Activated CD4-positive, CD25-positive, alpha-beta regulatory T cell (primary cell): Measurements from ENCODE around the gene SLC16A9.

Experiments
- DNase-seq, 4 experiments: peaks; one replicate each; lab custom pipeline; 2025; lab: John Stamatoyannopoulos, UW

Gene SLC16A9

DNA sequence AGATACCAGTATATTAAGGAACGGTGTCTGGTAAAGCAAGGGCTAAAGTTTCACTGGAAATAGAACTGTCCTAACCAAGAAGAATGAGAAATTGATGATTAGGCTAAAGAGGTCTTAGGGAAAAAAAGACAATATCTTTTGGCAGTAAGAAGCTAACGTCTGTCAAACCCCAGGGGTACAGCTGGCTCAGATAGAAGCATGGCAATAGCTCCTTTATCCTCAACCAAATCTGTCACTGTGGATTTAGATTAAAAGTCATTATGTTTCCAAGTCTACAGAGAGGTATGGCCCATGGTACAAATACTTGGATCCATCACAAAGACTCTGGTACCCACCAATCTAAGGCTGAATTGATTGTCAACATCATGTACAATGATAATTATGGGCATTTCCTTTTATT lies 8.6 kb upstream of the SLC16A9 start:
- no peak for DNase-seq

- no peak for DNase-seq
Observed at GRCh38 chr10:59713196-59713821, 3.7 kb upstream of the SLC16A9 start.

DNA sequence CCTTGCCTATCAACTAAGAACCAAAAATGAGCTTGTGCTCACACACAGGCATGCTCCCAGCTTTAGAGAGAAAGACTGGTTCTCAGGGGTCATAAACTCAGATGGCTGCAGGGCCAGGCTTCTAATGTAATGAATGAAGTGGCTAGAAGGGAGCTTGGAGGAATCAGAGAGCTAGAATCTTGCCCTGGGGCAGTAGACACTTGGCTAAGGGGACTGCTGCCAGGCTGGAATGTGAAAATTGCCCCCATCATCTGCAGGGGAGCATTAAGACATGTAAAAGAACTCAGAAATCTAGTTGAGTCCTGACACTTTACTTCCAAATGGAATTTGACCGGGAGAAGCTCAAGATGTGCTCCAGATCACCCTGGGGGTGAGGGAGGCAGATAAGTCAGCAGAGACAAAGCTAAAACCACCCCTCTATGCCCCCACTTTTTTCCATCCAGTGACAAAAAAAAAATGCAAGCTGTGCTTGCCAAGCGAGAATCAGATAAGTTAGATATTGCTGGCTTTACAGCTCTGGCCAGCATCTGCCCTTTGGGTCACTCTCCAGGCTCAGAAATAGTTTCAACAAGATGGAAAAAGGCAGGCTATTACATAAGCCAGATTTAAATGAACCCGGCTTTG lies 2.3 kb upstream of the SLC16A9 start:
- DNase-seq, result no peak

DNA sequence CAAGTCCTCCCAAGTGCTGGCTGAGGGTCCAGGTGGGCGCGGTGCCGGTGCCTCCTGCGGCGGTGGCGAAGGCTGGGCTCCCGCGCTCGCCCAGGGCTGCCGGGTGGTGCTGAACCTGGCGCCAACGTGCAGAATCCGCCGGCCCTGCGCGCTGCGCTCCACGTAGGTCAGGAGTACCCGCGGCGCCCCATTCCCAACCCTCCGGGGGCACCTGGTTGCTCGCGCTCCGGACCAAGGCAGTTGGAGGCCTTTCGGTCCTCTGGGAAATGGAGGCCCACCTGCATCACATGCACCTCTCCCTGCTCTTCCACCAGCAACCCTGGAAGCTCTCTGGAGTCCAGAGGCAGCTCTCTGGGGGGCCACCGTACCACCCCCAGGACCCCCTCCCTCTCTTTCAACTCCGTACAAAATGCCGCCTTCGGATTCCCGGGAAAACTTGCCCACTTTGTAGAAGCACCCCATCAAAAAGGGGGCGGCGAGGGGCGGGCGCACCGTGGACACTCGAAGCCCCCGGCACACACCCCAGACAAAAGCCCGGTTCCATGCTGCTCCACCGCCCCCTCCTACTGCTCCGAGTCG lies 745 bp downstream of the SLC16A9 start:
- no peak for DNase-seq

DNA sequence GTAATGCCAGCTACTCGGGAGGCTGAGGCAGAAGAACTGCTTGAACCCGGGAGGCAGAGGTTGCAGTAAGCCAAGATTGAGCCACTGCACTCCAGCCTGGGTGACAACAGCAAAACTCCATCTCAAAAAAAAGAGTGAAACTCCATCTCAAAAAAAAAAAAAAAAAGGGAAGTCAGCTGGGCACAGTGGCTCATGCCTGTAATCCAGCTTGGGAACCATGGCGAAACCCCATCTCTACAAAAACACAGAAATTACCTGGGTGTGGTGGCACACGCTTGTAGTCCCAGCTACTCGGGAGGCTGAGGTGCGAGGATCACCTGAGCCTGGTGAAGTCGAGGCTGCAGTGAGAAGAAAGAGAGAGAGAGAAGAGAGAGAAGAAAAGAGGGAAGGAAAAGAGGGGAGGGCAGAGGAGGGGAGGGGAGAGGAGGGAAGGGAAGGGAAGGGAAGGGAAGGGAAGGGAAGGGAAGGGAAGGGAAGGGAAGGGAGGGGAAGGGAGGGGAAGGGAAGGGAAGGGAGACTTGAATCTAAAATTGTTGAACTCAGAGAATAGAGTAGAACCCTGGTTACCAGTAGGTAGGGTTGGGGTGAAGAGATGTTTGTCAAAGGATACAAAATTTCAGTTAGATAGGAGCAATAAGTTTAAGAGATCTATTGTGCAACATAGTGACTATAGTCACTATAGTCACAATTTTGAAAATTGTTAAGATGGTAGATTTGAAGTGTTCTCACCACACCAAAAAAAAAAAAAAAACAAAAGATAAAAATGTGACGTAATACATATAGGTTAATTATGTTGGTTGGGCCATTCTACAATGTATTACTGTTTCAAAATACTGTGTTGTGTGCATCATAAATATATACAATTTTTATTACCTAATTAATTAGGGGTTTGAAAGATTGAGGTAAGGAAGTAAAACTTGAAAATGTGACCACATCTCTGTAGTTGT lies 2.5 kb downstream of the SLC16A9 start:
- DNase-seq, result no peak

DNA sequence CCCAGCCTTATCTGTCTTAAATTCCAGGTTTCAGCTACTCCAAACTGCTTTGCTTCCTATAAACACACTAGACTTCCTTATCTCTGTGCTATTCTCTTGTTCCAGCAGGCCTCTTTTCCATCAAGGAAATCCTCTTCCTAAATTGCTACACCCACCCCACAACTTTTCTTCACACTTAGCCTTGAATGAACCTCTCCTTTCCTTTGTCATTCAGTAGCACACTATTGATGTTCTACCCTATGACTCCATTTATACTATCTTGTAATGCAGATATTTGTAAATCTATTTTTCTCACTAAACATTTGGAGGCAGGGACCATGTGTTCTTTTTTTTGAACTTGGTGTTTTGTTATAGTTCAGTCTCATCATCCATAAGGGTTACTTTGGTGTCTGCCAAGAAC lies 3.7 kb downstream of the SLC16A9 start:
- no peak for DNase-seq

DNA sequence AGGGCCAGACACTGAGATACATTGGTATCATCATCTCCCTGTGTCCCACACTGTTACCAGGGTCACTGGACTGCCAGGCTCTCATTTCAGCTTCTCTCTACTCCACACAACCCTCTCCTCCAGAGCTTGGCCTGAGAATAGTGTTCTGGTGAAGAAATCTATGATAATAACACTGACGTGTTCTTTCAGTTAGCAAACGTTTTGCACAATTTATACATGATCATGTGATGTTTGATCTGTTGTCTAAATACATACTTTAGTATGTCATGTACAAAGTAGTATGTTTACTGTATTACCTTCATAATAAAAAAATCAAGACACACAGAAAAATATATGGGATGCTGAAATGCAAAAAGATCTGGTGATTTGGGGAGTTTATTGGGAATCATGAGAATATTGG lies 5.0 kb downstream of the SLC16A9 start:
- DNase-seq, result no peak

- DNase-seq, result no peak
Observed at GRCh38 chr10:59702347-59702746, 7.3 kb downstream of the SLC16A9 start.

- no peak for DNase-seq
Observed at GRCh38 chr10:59700709-59701108, 8.9 kb downstream of the SLC16A9 start.

DNA sequence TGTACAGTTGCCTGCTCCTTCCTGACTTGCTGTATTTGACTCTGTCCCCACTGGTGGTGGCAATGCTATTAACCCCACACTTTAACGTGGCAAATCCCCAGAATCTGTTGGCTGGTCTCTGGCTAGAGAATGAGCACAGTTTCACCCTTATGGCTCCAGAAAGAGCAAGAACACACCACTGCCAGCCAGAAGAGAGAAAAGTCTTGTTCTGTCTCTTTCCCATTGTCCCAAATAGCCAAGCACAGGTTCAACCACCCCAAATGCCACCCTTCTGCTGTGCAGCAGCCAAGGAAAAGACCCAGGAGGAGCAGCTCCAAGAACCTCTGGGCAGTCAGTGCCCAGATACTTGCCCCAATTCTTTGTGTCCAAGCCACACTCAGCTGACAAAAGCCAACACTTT lies 11.3 kb downstream of the SLC16A9 start:
- no peak for DNase-seq

DNA sequence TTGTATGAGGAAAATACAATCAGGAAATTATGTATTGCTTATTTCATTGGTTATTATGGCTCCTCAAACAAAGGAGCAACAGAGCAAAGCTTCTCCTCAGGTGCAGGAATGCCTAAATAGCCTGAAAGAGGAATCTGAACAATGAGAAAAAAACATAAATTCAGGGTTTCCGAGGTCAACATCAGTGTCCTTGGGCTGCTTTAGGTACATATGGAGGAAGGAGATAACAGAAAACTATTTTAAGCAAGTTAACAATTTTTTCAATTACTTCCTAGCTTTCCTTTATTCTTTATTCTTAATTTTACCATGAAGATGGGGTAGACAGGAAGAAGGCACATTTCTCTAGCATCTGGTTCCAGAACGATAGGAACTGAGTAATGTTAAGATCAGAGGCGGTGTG lies 14.0 kb downstream of the SLC16A9 start:
- DNase-seq, result no peak

GRCh38 chr10:59694936-59695335 lies 14.7 kb downstream of the SLC16A9 start:
- DNase-seq, result no peak

GRCh38 chr10:59692113-59692512 lies 17.5 kb downstream of the SLC16A9 start:
- no peak for DNase-seq

DNA sequence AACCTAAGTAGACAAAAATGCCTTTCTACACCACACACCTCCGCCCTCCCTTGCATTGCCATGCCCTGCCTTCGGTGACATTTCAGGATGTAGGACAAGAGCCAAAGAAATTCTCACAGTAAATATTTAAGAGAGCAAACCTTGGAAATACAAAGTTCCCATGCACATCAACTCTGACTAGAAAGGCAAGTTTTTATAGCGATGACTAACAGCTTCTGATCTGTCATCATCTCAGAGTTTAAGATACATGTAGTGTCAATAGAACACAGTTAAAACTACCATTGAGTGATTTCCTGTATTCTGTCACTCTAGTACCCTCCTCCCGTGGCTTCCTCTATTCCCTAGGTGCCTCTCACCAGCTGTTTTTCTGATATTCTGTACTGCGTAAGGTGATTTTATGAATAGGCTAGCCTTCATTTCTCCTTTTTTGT lies 20.7 kb downstream of the SLC16A9 start:
- DNase-seq, result no peak

DNA sequence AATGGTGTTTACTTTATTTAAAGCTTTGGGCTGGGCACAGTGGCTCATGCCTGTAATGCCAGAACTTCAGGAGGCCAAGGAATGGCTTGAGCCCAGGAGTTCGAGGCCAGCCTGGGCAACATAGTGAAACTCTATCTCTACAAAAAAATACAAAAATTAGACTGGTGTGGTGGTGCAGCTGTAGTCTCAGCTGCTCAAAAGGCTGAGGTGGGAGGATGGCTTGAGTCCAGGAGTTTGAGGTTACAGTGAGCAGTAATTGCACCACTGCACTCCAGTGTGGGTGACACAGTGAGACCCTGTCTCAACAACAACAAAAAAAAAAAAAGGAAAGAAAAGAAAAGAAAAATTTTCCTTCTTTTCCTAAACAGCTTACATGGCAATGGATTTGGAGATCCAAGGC lies 22.0 kb downstream of the SLC16A9 start:
- DNase-seq, result no peak

DNA sequence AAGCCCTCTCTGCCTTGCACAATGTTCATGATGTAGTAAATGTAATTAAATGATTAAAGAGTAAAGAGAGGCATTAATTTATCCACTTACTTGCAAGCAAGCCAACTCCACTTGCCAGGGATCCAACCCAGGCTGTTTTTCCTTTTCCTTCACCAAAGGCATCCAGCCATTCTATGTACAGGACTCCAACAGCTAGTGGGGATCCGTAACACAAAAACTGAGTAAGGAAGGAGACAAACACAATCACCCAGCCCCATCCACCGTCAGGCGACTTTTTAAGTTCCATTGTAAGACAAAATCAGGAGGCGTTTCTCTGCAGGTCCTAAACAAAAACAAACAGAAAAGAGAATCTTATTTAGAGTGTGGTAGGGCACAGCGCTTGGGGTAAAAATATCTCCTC lies 25.6 kb downstream of the SLC16A9 start:
- DNase-seq, result no peak

DNA sequence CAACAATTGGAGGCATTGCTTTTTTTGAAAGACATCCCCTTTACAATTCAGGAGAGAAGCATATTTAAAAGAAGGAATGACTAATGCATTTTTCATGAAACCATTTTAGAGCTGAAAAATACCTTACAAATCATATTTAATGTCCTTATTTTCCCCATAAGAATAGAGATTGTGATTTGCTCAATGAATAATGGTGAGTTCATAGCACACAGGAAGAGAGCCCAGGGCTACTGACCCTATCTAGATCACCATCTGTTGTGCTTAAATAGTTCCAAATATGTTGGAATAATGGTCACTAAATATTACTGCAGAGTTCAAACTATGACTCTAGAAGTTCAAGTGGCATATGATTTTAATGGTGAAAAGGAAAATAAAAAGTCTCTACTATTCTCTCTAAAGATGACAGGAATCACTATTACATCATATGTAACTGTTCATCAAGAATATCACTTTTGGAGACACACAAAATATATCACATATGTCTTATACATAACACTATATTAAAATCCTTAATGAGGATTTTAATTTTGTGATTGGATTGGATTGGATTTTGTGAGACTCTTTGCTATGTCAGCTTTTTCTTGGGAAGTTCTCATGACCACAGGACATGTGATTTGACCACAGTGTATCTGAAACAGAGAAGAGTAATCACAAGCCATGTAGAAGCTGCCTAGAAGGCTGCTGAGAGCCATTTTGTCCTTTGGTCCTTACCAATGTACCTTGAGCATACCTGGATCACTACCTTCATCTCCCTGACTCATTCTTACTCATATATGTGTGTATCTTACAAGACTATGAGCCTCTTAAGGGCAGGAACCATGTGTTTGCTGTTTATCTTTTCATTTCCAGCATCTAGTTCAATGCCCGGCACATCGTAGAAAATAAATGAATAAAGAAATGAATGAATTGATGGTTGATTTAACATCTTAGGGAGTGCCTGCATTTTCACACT lies 26.4 kb downstream of the SLC16A9 start:
- no peak for DNase-seq

DNA sequence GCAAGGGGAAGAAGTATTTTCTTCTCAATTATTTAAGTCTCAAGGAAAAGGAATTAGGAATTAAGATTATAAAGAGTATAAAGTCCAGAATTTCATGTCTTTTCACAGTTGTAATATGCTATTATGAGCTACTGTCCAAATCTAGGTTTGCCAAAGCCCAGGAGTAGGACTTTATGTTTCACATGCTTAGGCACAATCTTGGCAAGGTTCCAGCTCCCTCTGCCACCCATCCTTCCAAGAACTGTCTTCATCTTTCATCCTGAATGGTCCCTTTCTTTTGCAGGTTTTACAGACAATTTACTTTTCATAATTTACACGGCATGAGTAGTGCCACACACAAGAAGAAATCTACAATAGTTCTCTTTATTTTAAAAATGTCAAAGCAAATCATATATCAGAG lies 29.5 kb downstream of the SLC16A9 start:
- DNase-seq, result no peak

DNA sequence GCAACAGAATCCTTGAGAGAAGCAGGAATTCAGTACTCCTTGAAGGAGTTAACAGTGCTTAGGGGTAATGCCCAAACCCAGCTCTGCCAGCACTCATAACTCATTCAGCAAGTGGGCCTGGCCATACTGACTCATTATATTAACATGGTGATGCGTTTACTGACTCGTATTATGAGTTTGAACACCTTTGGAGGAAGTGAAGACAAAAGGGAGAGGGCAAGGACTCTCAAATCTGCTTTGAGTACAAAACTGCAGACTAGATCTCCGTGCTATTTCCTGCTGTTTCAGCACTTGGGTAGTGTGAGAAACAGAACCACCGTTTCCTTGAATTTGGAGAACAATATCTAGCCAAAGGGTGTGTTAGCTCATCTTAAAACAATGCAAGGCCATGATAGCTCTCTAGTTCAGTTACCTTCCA lies 30.8 kb downstream of the SLC16A9 start:
- no peak for DNase-seq

DNA sequence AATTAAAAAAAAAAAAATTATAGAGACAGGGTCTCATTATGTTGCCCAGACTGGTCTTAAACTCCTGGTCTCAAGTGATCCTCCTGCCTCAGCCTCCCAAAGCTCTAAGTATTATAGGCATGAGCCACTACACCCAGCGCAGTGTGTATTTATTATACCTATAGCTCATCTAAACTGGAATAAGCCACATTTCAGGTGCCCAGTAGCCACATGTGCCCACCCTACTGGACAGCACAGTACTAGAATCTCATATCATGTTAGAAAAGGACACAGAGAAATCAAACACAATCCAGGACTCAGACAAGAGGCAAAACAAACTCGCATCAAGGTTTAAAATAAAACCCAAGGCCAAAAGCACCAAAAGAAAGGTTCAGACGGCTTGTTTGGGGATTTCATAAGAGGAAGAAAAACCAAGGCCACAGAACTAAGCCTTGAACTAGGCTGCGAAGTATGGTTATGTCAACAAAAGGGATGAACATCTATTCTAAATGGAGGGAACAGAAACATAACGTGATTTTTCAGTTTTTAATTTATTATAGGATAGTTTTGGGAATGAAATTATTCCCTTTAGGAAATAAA lies 32.3 kb downstream of the SLC16A9 start:
- no peak for DNase-seq

- DNase-seq, result no peak
Observed at GRCh38 chr10:59675812-59676211, 33.8 kb downstream of the SLC16A9 start.
